ENCODE results near the gene SYT5.

Gene SYT5

DNA sequence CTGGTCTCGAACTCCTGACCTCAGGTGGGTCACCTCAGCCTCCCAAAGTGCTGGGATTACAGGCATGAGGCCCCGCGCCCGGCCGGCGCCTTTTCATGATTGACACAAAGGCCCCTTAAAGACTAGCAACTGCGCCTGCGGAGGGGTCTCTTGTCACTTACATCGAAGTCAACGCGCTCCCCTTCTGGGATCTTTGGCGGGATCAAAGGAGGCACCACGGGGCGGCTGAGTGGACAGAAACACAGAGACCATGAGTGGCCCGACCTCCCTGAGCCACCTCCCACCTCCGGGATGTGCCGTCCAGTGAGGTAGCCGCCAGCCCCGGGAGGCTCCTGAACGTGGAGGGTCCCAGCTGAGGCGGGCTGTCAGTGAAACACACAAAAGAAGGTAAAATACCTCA lies 38.4 kb downstream of the SYT5 start:
- DNase-seq, result no peak

DNA sequence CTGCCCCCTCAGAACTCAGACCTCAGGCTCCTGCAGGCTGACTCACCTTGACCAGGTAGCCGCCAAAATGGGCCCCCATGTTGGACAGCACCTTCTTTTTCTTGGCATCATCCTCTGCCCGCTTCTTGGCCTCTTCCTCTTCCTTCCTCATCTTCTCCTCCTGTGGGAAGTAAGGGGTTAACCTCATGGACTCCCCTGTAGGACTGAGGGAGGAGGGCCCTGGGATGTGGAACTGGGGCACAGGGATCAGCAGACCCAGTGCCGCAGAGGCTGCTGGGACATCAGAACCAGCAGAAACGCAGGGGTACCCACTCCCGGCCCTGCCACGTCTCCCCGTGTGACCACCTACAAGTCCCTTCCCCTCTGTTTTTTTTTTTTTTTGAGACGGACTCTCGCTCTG lies 42.2 kb downstream of the SYT5 start:
- DNase-seq, result no peak

DNA sequence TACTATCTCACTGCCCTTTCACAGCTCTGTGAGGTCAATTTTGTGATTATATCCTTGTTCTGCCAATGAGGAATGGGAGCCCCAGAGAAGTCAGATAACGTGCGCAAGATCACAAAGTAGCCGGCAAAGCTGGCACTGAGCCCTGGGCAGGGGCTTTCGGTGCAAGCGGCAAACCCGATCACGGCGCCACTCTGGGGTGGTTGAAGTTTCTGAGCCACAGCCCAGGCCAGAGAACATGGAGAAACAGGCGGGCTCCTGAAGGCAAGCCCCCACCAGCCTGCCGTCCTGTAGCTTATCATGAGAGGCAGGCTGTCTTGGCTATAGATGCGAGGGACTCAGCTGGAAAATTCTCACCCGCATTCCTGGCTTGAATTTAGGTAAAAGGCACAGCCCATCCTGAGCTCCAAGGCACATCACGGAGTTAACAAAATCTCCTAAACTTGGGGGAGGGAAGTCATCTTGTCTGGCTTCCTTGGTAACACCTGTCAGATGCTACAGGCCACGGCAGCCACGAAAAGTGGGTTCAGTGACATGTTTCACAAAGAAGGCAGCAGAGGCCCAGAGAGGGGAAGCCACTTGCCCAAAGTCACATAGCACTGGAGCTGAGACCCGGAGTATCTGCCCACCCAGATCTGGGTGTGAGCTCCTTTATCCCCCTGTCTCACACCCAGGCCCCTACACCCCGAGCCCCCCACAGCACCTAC lies 43.5 kb downstream of the SYT5 start:
- no peak for DNase-seq

DNA sequence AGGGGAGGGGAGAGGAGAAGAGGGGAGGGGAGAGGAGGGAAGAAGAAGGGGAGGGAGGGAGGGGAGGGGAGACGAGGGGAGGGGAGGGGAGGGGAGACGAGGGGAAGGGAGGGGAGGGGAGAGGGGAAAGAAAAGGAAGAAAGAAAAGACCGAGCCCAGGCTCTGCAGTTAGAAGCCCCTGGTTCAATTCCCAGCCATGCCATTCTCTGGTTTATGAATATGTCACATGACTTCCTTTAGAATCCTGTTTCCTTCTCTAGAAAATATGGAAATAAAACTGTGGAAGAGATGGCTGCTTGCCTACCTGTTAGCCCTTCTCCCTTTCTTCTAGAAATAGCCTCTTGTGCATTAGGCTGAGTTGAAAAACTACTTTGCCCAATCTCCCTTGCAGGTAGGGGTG lies 45.4 kb downstream of the SYT5 start:
- DNase-seq, result no peak

DNA sequence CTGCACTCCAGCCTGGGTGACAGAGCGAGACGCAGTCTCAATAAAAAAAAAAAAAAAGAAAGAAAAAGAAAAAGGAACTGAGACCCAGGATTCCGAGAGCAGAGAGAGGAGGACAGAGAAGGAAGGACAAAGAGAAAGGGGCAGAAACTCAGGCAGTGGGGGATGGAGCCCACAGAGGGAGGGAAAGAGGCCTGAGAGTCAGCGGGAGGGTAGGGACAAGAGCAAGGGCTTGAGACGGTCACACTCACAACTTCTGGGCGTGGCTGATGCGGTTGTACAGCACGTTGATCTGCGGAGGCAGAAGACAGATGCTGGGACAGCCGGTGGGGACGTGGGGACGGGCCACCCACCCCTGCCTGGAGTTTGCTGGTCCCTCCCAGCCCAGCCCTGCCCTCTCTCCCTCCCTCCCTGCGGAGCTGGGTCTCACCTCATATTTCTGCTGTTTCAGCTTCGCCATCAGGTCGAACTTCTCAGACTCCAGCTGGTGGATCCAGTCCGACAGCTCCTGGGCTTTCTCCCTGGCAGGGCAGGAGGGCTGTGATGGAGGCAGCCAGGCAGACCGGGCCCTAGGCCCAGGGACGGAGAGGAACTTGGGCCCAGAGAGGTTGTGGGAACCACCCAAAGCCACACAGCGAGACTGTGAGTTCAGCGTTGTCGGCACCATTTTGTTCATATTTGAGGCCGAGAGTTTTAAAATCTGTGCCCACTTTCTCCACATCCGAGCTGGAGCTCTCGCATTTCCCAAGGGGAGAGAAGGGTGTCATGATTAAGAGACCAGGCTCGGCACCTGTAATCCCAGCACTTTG lies 46.2 kb downstream of the SYT5 start:
- DNase-seq, result no peak

DNA sequence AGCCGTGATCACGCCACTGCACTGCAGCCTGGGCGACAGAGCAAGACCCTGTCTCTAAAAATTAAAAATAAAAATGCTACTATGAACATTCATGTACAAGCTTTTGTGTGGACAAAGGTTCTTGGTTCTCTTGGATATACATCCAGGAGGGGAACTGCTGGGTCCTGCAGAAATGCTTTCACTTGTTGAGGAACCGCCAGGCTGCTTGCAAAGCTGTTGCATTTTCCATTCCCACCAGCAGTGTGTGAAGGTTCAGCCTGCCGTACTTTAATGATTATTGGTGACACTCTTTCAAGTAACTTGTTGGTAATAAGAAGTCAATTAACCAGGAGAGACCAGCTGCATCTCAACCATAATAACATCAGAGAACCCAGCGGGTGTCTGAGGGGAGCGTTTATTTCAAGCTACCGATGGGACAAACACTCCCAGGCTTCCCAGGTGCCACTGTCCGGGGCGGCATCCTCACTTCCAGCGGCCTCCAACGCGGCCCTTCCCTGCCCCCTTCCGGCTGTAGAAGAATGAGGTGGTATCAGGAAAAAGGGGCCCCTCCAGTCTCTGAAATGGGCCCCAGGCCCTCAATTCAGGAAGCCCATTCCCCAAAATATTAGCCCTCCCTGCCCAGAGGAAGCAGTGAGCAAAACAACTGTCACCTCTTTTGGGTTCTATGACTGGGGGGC lies 47.5 kb downstream of the SYT5 start:
- DNase-seq, result no peak

DNA sequence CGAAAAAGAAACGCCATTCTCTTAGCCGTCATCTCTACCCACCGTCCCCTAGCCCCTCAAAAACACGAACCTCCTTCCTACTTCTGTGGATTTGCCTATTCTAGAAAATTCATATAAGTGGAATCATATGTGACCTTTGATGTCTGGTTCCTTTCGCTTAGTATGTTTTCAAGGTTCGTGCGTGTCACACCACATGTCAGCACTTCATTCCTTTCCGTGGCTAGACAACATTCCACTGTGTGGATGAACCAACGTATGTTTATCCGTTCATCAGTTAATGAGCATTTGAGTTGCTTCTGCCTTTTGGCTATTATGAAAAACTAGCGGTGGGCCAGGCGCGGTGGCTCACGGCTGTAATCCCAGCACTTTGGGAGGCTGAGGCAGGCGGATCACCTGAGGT lies 48.7 kb downstream of the SYT5 start:
- no peak for DNase-seq
